GM19238 (cell line): ENCODE measurements around the gene SLC1A5.
A peak's percentile ranks its signal among the peaks of the same experiment; 100 is the strongest.
"Not testable (repeated sequence)": the region's sequence is repeated elsewhere in the genome, so short reads cannot be mapped to it uniquely, and the experiment has no call there.

Source experiments
- DNase-seq: peaks from one replicate; pipeline ENCODE4 v3.0.0; 2011; ENCODE audit warnings: low spot score; ENCODE audit not compliant: insufficient read length

SLC1A5 gene

GRCh38 chr19:46788262-46788967, at the start of gene SLC1A5:
SLC1A5 (minus strand) TSS chr19:46788594; CDS start chr19:46787965, 629 bp downstream.
- peak; percentile 97 for DNase-seq

- DNase-seq: no peak
Observed at GRCh38 chr19:46838160-46838559, 49.8 kb upstream of the SLC1A5 start.

DNA sequence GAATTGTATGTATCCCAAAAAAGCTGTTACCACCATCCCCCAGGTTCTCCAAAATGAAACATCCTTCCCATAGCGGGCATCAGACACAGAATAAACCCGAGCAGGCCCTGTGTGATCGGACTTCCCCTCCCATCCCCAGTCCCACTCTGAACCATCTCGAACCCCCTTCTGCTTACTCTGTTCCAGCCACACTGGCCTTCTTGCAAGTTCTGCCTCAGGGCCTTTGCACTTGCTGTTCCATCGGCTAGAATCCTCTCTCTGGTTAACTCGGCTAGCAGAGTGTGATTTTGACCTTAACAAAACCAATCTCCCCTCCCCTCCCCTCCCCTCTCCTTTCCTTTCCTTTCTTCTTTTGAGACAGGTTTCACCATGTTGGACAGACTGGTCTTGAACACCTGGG, 46.6 kb upstream of the SLC1A5 start:
- no peak for DNase-seq

GRCh38 chr19:46834121-46834520, 45.7 kb upstream of the SLC1A5 start:
- DNase-seq: no peak

DNA sequence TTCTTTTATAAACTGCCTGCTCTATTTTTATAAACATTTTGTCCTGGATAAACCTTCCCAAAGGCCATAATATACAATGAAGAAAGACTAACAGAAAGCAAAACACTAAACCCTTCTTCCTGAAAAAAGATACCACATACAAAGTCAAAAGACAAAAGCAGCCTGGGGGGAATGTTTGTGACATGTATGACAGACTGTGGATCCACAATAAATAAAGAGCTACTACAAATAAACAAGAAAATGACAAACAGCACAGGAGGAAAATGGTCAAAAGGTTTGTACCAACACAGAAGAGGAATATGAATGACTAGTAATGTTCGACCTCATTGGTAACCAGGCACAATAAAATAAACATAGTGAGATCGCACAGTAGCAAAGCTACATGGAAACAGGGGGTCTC, 42.5 kb upstream of the SLC1A5 start:
- DNase-seq: no peak

GRCh38 chr19:46828484-46828883, 40.1 kb upstream of the SLC1A5 start:
- no peak for DNase-seq

- no peak for DNase-seq
Observed at GRCh38 chr19:46825731-46826055, 37.3 kb upstream of the SLC1A5 start.

DNA sequence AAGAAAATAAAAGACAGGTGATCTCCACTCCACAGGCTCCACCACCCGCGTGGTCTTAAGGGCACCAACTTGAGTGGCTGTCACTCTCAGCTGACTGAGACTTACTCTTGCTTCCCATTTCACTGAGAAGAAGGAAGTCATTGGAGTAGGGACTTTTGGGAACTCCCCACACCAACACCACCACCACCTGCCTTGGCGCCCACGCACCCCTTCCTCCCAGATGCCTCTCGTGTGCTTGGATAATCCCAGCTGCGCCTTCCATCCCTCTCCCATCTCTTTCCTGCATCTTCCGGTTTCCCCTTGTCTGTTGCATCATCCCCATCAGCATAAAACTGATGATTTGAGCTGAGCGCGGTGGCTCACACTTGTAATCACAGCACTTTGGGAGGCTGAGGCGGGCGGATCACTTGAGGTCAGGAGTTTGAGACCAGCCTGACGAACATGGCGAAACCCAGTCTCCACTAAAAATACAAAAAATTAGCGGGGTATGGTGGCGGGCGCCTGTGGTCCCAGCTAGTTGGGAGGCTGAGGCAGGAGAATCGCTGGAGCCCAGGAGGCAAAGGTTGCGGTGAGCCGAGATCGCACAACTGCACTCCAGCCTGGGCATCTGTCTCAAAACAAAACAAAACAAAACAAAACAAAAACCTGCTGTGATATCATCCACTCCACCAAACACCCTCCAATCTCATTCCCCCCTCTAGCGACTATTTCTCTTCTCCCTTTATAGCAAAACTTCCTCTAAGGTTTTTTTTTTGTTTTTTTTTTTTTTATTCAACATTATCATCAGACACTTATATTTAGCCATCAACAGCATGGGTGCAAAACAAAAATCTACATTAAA, 36.7 kb upstream of the SLC1A5 start:
- DNase-seq: no peak

GRCh38 chr19:46823049-46823448, 34.7 kb upstream of the SLC1A5 start:
- DNase-seq: no peak

- DNase-seq: not testable (repeated sequence)
Observed at GRCh38 chr19:46822410-46822787, 34.0 kb upstream of the SLC1A5 start.

DNA sequence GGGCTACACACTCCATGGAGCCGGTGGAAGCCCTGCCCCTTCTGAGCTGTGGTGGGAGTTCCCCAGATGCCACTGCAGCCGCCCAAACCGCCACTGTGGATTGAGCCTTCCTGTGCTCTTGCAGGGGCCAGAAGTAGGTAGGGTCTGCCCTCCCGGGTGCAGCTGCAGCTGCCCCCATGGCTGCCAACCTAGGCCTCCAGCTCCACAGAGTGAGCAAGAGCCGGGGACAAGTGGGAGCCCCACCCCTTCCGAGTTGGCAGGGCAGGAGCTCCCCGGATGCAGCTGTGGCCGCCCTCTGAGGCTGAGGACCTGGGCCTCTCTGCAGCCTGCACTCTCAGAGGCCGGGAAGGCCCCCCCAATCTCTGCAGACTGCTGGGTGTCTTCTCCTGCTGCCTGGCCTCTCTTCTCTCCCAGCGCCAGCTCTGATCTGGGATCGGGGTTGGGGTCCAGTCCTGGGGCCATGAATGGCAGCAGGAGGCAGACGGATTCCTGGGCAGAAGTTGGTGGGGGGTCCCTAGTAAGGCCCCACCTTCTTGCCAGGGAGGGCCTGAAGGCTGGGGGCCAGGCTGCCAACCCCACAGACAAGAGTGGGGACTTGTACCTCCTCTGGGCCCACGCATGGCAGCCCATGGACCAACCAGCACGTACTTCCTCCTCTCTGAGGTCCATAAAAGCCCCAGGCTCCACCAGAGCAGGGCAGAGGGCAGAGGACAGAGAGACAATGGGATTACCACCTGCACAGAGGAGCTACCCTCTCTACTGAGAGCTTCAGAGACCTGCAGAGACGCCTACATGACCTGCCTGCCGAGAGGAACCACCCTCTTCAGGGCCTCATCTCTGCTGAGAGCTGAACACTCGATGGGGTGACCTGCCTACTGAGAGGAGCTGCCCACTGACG, 33.4 kb upstream of the SLC1A5 start:
- DNase-seq: peak; percentile 44

GRCh38 chr19:46818812-46819211, 30.4 kb upstream of the SLC1A5 start:
- DNase-seq: no peak

DNA sequence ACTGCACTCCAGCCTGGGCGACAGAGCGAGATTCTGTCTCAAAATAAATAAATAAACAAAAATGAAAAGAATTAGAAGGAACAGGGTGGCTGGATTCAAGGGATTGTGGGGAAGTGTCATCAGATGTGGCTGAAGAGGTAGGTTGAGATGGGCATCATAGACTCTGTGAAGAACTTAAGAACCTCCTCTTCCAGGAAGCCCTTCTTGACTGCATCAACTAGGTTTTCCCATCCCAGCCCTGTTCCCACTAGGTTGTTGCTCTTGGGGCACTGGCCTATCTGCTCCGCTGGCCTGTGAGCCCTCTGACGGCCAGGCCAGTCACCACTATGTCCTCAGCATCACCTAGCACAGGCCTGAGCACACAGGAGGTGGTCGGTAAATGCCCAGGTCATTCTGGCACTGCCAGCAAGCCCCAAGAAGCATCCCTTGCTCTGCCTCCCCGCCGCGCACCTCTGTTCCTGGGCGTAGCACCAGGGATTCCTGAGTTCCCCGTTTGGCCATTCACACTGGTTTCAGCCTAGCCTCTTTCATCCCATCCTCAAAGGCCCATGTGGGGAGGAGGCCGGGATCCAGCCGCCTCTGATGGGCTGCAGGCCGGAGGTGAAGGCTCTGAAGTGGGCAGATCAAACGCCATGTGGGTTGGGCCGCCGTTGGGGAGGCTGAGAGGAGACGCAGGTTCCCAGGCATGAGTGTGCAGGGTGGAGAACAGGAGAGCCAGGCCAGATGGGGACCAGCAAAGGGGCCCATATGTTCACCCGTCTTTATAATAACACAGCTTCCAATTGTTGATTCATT, 27.6 kb upstream of the SLC1A5 start:
- DNase-seq: no peak

DNA sequence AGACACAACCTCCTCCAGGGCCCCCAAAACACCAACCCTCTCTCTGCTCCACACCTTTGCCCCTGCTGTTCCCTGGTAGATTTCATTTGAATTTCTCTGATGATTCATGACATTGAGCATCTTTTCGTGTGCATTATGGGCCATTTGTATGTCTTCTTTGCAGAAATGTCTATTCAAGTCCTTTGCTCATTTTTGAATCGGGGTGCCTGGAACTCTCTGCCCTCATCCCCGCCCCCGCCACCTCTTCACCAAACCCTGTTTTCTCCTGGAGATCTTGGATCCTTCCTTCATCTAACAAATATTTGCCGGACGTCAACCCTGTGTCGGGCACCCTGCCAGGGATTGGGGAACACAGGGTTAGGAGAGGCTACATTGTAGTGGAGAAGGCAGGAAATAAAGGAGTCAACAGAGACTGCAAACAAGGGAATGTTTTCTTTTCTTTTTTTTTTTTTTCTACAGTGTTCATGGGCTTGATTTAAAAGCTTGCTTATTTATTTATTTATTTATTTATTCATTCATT, 25.5 kb upstream of the SLC1A5 start:
- DNase-seq: no peak

DNA sequence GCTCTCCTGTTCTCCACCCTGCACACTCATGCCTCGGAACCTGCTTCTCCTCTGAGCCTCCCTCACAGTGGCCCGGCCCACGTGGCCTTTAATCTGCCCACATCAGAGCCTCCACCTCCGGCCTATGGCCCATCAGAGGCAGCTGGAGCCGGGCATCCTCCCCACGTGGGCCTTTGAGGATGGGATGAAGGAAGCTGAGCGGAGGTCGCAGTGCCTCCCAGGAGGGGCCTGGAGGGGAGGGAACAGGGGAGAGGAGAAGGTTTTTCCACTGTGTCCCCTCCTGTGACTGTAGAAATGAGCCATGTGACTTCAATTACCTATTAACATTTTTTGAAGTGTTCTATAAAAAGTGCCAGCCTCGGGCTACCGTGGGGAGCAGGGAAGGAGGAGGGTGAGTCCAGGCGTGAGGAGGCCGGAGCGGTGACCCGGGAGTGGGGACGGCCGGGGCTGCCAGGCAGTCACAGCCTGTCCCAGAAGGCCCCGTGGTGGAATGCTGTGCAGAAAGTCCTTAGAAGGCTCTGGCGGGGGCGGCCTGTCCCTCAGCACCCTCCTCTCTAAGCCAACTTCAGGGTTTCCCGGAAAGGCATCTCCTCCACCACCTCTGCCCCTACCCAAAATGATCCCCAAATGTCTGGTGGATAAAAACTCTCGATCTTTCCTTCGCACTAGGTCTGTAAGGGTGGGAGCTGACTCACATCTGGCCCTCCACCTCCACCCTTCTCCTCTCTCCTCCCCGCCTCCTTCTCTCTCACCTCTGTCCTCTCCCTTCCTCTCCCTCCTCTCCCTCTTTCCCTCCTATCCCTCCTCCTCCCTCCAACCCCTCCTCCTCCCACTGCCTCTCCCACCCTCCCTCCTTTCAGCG, 24.8 kb upstream of the SLC1A5 start:
- no peak for DNase-seq

DNA sequence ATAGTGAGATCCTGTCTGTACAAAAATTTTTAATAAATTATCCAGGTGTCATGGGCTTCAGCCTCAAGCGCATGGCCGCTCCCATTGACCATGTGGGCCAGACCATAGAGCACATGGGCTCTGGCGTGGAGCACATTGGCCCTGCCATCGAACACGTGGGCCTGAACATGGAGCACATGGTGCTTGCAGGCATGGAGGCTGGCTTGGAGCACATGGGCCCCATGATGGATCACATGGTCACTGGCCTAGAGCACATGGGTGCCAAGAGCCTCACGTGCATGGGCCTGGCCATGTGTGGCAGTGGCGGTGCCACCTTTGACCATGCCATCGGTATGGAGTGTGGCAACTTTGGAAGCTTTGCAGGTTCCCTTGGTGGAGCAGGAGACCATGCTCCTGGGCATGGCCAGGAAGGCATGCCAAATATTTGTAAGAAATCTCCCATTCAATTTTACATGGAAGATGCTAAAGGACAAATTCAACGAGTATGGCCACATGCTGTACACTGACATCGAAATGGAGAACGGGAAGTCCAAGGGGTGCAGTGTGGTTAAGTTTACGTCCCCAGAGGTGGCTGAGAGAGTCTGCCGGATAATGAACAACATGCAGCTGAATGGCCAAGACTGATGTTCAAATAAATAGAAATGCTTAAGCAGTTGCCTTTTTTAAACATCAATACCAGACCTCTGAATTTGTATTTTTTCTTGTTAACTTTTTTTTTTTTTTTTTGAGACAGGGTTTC, 21.3 kb upstream of the SLC1A5 start:
- DNase-seq: no peak

DNA sequence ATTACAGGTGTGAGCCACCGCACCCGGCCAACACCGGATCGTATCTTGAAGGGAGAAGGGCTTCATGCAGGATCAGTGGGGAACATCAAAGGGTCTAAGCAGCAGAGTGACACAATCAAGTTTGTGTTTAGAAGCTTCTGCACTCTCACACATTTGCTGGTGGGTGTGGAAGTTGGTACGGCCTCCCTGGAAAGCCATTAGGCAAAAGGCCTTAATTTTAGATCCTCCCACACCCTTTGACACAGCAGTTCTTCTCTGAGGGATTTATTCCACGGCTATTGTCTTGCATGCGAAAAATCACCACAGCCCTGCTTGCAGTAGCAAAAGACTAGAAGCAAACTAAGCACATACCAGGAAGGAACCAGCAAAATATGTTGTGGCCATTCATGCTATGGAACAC, 18.3 kb upstream of the SLC1A5 start:
- DNase-seq: no peak

DNA sequence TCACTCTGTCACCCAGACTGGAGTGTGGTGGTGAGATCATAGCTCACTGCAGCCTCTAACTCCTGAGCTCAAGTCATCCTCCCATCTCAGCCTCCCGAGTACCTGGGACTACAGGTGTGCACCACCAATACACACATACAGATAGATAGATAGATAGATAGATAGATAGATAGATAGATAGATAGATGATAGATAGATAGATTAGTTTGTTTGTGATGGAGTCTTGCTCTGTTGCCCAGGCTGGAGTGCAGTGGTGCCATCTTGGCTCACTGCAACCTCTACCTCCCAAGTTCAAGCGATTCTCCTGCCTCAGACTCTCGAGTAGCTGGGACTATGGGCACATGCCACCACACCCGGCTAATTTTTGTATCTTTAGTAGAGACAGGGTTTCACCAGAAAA, 16.0 kb upstream of the SLC1A5 start:
- not testable (repeated sequence) for DNase-seq

GRCh38 chr19:46803555-46803954, 15.2 kb upstream of the SLC1A5 start:
- DNase-seq: no peak
